ENCODE results near the gene ATP10B. TPM values are rescaled to one million over a fixed set of nuclear protein-coding genes. Genes with fewer than 3 reads are reported as not detected.

Gene ATP10B
- total and polyA plus RNA-seq, 10 of the 15 experiments (the other 5 are each of a cell fraction or from before 2014, with no cell fraction given) = not detected

DNA sequence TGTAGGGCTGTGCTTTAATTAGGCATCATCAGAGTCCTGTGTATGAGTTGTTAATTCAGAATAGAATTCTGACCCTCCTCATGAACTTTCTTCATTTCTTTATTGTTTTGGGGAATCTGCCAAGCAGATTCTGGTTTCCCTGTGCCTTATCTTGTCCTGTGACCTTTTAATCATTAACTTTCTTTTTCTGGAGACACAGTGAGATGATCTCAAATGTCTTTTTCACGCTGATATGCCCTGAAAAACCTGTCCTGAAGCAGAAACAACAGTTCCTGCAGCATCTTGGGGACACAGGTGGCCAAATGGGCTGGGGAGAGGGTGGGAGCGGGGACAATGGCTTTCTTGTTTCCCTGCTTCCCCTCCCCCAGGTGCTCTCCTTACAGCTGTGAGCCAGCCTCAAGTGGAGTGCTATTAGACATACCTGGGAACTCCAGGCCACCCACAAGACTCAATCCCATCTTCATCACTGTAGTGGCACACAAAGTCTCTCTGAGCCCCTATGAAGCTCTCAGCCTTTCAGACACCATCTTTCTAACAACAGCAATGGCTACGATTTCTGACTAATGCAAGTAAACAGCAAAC lies 213.8 kb downstream of the ATP10B start:
- FAIRE-seq (no peak), ATAC-seq (no peak), DNase-seq (ENCODE audit: low read depth, low spot score) (no peak)
- no peaks in the 10 kb centered on the region for H3K79me2 ChIP-seq (ENCODE audit: control insufficient read depth, insufficient read depth, low read length)
- no peak overlapping the region for H3K4me2 ChIP-seq (ENCODE audit: control insufficient read depth, insufficient read depth)
- in situ Hi-C loops (cut with MboI) (no loop called here), intact Hi-C loops (cut with micrococcal nuclease; ENCODE audit: unreplicated experiment) (no loop called here)
- ChIA-PET SMC1A (ENCODE audit: uncharacterized antibody, unreplicated experiment) (interaction anchor here (1.6 kb wide), 2 partner anchors 13 to 74 kb away, joined by 3 to 5 read pairs; no protein-coding TSS in a partner anchor), RAD21 (ENCODE audit: unreplicated experiment) (interaction anchor here (1.0 kb wide), 1 partner anchor 14 kb away, joined by 3 read pairs; no protein-coding TSS in a partner anchor), POLR2A (no interaction called here), CTCF (interaction anchor here (1.3 kb wide), 1 partner anchor 200 kb away, joined by 3 read pairs; no protein-coding TSS in a partner anchor)
- no peaks in the 10 kb centered on the region for H3K9me3 ChIP-seq (replicated peaks; ENCODE audit: control insufficient read depth, insufficient read depth, low read length)
- no peak overlapping the region for H3K4me3 ChIP-seq
- H2AFZ ChIP-seq (ENCODE audit: control insufficient read depth, low read depth, low read length) = no peak overlapping the region
- TF ChIP-seq, protein P1, sequence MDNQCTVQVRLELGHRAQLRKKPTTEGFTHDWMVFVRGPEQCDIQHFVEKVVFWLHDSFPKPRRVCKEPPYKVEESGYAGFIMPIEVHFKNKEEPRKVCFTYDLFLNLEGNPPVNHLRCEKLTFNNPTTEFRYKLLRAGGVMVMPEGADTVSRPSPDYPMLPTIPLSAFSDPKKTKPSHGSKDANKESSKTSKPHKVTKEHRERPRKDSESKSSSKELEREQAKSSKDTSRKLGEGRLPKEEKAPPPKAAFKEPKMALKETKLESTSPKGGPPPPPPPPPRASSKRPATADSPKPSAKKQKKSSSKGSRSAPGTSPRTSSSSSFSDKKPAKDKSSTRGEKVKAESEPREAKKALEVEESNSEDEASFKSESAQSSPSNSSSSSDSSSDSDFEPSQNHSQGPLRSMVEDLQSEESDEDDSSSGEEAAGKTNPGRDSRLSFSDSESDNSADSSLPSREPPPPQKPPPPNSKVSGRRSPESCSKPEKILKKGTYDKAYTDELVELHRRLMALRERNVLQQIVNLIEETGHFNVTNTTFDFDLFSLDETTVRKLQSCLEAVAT (IDR thresholded peaks at IDR 0.05) = no peak
- TF ChIP-seq, protein P2, sequence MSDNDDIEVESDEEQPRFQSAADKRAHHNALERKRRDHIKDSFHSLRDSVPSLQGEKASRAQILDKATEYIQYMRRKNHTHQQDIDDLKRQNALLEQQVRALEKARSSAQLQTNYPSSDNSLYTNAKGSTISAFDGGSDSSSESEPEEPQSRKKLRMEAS (IDR thresholded peaks at IDR 0.05; ENCODE audit: low read depth, low read length) = no peak
- TF ChIP-seq PML (IDR thresholded peaks at IDR 0.05; ENCODE audit: low read length) (no peak), CREM (IDR thresholded peaks at IDR 0.05; ENCODE audit: low read depth) (no peak), YBX1 (IDR thresholded peaks at IDR 0.05) (no peak), ATF7 (IDR thresholded peaks at IDR 0.05; ENCODE audit: low read depth) (no peak), ZBTB4 (CRISPR knock-in tag; IDR thresholded peaks at IDR 0.05) (no peak), FOXK2 (IDR thresholded peaks at IDR 0.05) (no peak), TCF7 (IDR thresholded peaks at IDR 0.05; ENCODE audit: borderline replicate concordance) (no peak), RELA (IDR thresholded peaks at IDR 0.05; ENCODE audit: borderline replicate concordance, partially characterized antibody) (no peak), NFXL1 (IDR thresholded peaks at IDR 0.05; ENCODE audit: borderline replicate concordance) (no peak), MEF2B (IDR thresholded peaks at IDR 0.05; ENCODE audit: partially characterized antibody, poor library complexity, severe bottlenecking) (no peak)
- TF ChIP-seq, protein P3, sequence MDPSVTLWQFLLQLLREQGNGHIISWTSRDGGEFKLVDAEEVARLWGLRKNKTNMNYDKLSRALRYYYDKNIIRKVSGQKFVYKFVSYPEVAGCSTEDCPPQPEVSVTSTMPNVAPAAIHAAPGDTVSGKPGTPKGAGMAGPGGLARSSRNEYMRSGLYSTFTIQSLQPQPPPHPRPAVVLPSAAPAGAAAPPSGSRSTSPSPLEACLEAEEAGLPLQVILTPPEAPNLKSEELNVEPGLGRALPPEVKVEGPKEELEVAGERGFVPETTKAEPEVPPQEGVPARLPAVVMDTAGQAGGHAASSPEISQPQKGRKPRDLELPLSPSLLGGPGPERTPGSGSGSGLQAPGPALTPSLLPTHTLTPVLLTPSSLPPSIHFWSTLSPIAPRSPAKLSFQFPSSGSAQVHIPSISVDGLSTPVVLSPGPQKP (IDR thresholded peaks at IDR 0.05; ENCODE audit: low read depth, low read length) = no peak
- BruUV-seq (replicated peaks) = no TSS peak
- no peak overlapping the region for H3K27ac ChIP-seq (ENCODE audit: control insufficient read depth, insufficient read depth)
- 0% methylated on average over 3 of the region's 3 CpGs for WGBS (ENCODE audit: insufficient coverage, insufficient replicate concordance, low lambda C conversion rate, missing lambda C conversion rate)
- no peaks in the 10 kb centered on the region for H3K4me1 ChIP-seq (ENCODE audit: control insufficient read depth, insufficient read depth, low read length)
- no peaks in the 10 kb centered on the region for H4K20me1 ChIP-seq (ENCODE audit: control insufficient read depth, insufficient read depth)
- H3K36me3 ChIP-seq (ENCODE audit: control insufficient read depth in 2 of 2, insufficient read depth in 2 of 2, low read length in 1 of 2) = no peaks in the 10 kb centered on the region
- H3K9ac ChIP-seq (ENCODE audit: control insufficient read depth, insufficient read depth, low read length) = no peak overlapping the region
- H3K27me3 ChIP-seq (replicated peaks in 1 of 2; ENCODE audit: control insufficient read depth in 2 of 2, insufficient read depth in 2 of 2, low read length in 1 of 2) = no peaks in the 10 kb centered on the region

Measured in GM12878 (cell line).